ENCODE measurements around the gene KIF2B. TPM values are rescaled to one million over a fixed set of nuclear protein-coding genes. Genes with fewer than 3 reads are reported as not detected.

KIF2B gene
- total and polyA plus RNA-seq, 9 of the 15 experiments (the other 6 are each of a cell fraction or from before 2014, with no cell fraction given), result not detected

- H3K4me3 ChIP-seq, result no peak overlapping the region
- no peaks in the 10 kb centered on the region for H3K9me1 ChIP-seq (ENCODE audit: control insufficient read depth, insufficient read depth, low read length)
- H3K36me3 ChIP-seq (ENCODE audit: control insufficient read depth, insufficient read depth, low read length), result no peaks in the 10 kb centered on the region
- CTCF ChIA-PET (ENCODE audit: low intra/inter-chr PET ratio), result no interaction called here
- H3K9me3 ChIP-seq (replicated peaks; ENCODE audit: control insufficient read depth, insufficient read depth, low read depth, low read length), result no peaks in the 10 kb centered on the region
- in situ Hi-C loops (cut with MboI), result no loop called here
- no peak overlapping the region for H3K4me2 ChIP-seq (ENCODE audit: insufficient read depth, low read length)
- no peaks in the 10 kb centered on the region for H3K4me1 ChIP-seq (replicated peaks in 1 of 2; ENCODE audit: control insufficient read depth in 2 of 2, insufficient read depth in 2 of 2, low read length in 2 of 2)
- intact Hi-C loops (cut with micrococcal nuclease), result no loop called here
- no peak overlapping the region for H3K27ac ChIP-seq (ENCODE audit: extremely low read depth, low read depth, low read length)
- DNase-seq (ENCODE audit: extremely low read depth in 1 of 4, low spot score in 3 of 4) (no peak), ATAC-seq (no peak), FAIRE-seq (no peak)
- POLR2A ChIA-PET, result no interaction called here
- H3K9ac ChIP-seq (ENCODE audit: insufficient read depth in 1 of 2, low read depth in 2 of 2, low read length in 2 of 2), result no peak overlapping the region
- no TSS peak for BruUV-seq (replicated peaks)
- TF ChIP-seq HOXB6 (CRISPR knock-in tag; IDR thresholded peaks at IDR 0.05; ENCODE audit: borderline replicate concordance) (no peak), EP300 (IDR thresholded peaks at IDR 0.05; ENCODE audit: low read length) (no peak), RBM22 (IDR thresholded peaks at IDR 0.05; ENCODE audit: low read depth, low read length, poor library complexity, severe bottlenecking) (no peak), ZNF184 (CRISPR knock-in tag; IDR thresholded peaks at IDR 0.05) (no peak), MXD1 (CRISPR knock-in tag; IDR thresholded peaks at IDR 0.05; ENCODE audit: borderline replicate concordance, poor library complexity, severe bottlenecking) (no peak), RBBP5 (IDR thresholded peaks at IDR 0.05; ENCODE audit: borderline replicate concordance, insufficient read depth, low read length, poor library complexity, severe bottlenecking) (no peak), ZNF695 (CRISPR knock-in tag; IDR thresholded peaks at IDR 0.05) (no peak), E2F8 (IDR thresholded peaks at IDR 0.05; ENCODE audit: low read depth, partially characterized antibody) (no peak), SOX6 (IDR thresholded peaks at IDR 0.05) (no peak), YY1 (IDR thresholded peaks at IDR 0.05; ENCODE audit: borderline replicate concordance in 1 of 3, control insufficient read depth in 1 of 3, extremely low read depth in 1 of 3, insufficient read depth in 3 of 3, insufficient read length in 1 of 3, insufficient replicate concordance in 2 of 3, low read depth in 1 of 3, low read length in 2 of 3) (no peak), HNRNPK (IDR thresholded peaks at IDR 0.05; ENCODE audit: low read depth, low read length, poor library complexity, severe bottlenecking) (no peak), ATF4 (CRISPR knock-in tag; IDR thresholded peaks at IDR 0.05) (no peak), ZZZ3 (IDR thresholded peaks at IDR 0.05) (no peak), FOXO4 (CRISPR knock-in tag; IDR thresholded peaks at IDR 0.05) (no peak), SUPT5H (IDR thresholded peaks at IDR 0.05) (no peak), MXI1 (IDR thresholded peaks at IDR 0.05; ENCODE audit: low read depth, low read length) (no peak), ZNF717 (CRISPR knock-in tag; IDR thresholded peaks at IDR 0.05) (no peak)
- H2AFZ ChIP-seq (ENCODE audit: low read depth, low read length), result no peak overlapping the region
- 32% methylated on average over 1 of the region's 1 CpG for WGBS (ENCODE audit: insufficient coverage, low coverage, missing lambda C conversion rate)
- H4K20me1 ChIP-seq (replicated peaks; ENCODE audit: control insufficient read depth, insufficient read depth, low read length), result no peaks in the 10 kb centered on the region
- no peaks in the 10 kb centered on the region for H3K27me3 ChIP-seq (ENCODE audit: control insufficient read depth in 2 of 2, insufficient read depth in 2 of 2, low read length in 2 of 2)
- H3K79me2 ChIP-seq (ENCODE audit: control insufficient read depth, insufficient read depth, low read length), result no peaks in the 10 kb centered on the region
These were observed 4.5 kb upstream of the KIF2B start for GRCh38 chr17:53818271-53818670.

Data from K562 (cell line).